Activated T-cell treated with anti-CD3 and anti-CD28 coated beads, Interleukin-2, amount 50 U/mL, for 1 hour (primary cell): ENCODE data around the gene IFNL1.
"Not testable (repeated sequence)": the region's sequence is repeated elsewhere in the genome, so short reads cannot be mapped to it uniquely, and the experiment has no call there.

Source experiments
- DNase-seq: peaks from one replicate; pipeline ENCODE4 v3.0.0-alpha.2; 2020

Gene IFNL1

DNA sequence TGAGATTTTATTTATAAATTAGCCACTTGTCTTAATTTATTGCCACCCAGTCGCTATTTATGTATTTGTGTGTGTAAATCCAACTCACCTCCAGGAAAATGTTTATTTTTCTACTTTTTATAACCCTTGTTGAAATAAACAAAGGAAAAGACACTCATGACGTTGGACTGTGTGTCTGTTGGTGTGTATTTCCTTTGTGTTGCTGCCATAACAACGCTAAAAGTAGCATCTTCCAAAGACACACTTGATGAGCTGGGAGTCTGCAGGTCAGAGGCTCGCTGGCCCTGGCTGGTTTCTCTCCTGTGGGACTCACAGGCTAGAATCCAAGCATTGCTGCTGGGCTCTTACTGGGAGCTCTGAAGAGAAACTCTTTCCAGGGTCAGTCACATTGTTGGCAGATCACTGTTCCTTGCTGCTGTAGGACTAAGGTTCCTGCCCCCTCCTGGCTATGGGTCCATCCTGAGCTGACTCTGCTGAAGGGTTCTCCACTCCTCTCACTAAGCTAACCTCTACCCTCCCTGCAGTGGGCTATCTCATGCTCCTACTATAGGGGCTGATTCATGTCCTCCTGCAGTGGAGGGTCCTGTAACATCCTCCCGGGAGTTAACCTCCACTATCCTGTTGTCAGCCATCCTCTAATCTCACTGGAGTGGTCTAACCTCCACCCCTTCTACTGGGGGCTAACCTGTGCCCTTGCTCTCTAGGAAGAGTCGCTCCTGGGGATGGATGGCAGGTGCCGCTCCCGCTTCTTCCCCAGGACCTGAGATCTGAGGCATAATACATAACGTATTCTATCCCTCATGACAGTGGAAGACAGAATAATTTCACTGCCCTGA, 26.0 kb upstream of the IFNL1 start:
- no peak for DNase-seq

DNA sequence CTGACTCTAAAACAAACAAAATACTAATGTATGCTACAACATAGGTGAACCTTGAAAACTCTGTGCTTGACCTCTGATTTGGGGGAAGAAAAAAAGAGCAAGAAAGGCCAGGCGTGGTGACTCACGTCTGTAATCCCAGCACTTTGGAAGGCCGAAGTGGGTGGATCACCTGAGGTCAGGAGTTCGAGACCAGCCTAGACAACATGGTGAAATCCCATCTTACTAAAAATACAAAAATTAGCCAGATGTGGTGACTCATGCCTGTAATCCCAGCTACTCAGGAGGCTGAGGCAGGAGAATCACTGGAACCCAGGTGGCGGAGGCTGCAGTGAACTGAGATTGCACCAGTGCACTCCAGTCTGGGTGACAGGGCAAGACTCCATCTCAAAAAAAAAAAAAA, 22.3 kb upstream of the IFNL1 start:
- not testable (repeated sequence) for DNase-seq

DNA sequence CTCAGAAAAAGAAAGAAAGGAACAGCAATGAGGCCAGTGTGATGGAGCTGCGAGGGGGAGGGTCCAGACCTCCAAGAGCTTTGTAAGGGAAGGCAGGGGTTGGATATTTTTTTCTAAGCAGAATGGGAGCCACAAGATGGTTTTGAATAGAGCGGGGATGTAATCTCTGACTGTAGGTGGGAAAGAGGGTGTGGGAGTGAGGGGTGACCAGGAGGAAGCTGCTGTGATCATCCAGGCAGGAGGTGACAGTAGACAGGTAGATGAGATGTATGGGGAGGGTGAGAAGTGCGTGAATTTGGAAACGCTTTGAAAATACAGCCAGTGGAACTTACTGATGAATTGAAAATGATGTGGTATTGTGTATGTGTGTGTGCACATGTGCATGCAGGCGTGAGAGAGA, 20.6 kb upstream of the IFNL1 start:
- no peak for DNase-seq

DNA sequence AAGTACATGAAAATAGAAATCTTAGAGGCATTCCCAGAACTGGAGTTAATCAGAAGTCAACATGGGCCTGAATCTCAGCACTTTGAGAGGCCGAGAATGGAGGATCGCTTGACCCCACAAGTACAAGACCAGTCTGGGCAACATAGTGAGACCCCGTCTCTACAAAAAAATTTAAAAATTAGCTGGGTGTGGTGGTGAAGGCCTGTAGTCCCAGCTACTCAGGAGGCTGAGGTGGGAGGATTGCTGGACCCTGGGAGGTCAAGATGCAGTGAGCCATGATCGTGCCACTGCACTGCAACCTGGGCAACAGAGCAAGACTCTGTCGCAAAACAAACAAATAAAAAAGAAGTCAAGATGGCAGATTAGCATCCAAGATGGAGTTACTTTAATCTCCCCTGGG, 19.5 kb upstream of the IFNL1 start:
- no peak for DNase-seq

DNA sequence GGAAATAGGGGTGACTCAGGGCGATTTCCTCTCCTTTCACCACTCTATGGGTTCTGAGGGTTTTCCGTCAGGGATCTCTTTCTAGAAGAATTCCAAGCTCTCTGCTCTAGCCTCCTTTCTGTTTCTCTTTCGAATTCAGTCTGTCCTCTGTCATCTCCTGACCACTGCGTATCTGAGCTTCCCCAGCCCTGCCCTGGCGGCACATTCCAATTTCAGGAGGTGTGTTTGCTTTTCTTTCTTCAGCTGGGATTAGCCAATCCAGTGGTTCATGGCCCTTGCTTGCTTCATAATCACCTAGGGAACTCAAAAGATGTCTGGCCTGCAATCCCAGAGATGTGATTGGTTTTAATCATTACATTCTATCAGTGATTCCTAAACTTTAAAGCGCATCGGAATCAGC, 18.6 kb upstream of the IFNL1 start:
- no peak for DNase-seq

DNA sequence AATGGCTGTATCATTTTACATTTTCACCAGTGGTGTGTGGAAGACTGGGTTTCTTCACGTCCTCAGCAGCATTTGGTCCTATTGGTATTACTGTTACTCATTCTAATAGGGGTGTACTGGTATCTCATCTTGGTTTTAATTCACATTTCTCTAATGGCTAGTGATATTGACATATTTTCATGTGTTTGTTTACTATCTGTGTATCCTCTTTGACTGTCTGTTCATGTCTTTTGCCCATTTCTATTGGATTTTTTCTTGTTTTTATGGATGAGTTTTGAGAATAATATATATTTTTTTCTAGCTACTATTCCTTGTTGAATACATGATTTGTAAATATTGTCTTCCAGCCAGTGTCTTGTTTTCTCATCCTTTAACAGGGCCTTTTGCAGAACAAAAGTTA, 14.2 kb upstream of the IFNL1 start:
- no peak for DNase-seq

DNA sequence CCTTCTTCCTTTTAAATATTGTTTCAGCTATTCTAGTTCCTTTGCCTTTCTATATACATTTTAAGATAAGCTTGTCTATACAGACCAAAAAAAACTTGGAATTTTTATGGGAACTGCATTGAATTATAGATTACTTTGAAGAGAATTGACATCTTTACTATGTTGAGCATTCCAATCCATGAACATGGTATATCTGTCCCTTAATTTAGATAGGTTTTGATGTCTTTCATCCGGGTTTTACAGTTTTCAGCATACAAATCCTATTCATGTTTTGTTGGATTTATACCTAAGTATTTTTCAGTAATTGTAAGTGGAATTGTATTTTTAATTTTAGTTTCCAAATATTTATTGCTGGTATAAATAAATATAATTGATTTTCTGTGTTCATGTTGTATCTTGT, 12.2 kb upstream of the IFNL1 start:
- DNase-seq, result no peak

DNA sequence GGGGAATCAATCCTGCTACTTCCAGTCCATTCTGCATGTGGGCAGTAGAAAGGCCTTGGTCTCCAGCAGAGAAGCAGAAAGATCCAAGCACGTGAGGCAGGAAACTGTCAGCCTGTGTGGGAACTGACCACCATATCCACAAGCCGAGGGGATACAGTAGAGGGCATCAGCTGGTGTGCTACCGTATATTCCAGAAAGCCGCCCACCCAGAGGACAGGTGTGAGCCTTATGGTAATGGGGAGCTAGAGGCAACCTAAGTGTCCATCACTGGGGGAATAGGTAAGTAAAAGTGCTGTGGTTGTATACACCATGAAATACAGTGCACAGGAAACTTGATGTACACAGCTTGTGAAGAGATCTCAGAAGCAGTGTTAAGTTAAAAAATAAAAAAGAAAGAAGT, 2.8 kb upstream of the IFNL1 start:
- no peak for DNase-seq

DNA sequence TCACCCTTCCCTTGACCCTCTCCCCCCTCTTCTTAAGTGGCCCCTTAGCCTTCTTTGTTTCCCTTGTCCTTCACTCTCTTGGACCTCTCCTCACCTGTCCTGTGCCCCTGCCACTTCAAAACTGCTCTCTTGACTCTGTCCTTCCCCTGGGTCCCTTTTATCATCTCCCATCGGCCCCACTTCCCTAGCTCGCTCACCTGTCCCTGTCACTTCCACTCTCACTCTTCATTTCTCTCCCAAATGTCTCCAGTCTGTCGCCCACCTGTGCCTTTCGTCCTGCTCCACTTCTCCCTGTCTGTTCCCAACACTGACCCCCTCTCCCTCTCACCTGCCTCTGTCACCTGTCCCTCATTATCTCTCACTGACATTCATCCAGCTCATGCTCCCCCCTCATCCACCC, 699 bp downstream of the IFNL1 start:
- no peak for DNase-seq

DNA sequence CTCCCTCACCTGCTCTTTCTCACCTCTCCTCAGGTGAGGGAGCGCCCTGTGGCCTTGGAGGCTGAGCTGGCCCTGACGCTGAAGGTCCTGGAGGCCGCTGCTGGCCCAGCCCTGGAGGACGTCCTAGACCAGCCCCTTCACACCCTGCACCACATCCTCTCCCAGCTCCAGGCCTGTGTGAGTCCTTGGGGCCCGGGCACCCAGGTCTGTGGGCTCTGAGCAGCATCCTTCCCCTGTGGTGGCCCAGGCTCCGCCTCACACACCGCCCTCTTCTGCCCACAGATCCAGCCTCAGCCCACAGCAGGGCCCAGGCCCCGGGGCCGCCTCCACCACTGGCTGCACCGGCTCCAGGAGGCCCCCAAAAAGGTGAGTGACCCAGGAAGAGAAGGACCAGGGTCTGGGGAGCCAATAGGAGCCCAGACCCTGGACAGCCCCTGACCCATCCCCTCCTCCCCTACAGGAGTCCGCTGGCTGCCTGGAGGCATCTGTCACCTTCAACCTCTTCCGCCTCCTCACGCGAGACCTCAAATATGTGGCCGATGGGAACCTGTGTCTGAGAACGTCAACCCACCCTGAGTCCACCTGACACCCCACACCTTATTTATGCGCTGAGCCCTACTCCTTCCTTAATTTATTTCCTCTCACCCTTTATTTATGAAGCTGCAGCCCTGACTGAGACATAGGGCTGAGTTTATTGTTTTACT, 1.9 kb downstream of the IFNL1 start:
- DNase-seq, result peak; percentile 58

DNA sequence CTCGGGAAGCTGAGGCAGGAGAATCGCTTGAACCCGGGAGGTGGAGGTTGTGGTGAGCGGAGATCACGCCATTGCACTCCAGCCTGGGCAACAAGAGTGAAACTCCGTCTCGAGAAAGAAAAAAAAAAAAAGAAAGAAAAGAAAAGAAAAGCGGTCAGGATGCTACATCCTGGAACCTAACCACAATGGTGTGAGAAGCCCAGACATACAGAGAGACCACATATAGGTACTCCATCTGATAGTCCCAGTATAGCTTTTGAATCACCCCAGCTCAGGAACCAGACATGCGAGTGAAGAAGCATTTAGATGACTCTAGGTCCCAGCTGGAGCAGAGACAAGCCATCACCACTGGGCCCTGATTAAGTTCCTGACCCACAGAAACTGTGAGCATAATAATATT, 3.2 kb downstream of the IFNL1 start:
- DNase-seq, result no peak

DNA sequence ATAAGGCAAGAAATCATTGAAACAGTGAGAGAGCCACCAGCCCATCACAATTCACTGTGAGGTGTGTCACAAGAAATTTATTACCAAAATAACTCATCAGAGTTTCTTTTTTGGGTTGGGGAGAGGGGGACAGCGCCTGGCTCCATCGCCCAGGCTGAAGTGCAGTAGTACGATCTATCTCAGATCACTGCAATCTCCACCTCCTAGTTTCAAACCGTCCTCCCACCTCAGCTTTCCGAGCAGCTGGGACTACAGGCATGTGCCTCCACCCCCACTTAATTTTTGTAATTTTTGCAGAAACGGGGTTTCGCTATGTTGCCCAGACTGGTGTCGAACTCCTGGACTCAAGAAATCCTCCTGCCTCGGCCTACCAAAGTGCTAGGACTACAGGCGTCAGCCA, 3.6 kb downstream of the IFNL1 start:
- DNase-seq, result no peak

DNA sequence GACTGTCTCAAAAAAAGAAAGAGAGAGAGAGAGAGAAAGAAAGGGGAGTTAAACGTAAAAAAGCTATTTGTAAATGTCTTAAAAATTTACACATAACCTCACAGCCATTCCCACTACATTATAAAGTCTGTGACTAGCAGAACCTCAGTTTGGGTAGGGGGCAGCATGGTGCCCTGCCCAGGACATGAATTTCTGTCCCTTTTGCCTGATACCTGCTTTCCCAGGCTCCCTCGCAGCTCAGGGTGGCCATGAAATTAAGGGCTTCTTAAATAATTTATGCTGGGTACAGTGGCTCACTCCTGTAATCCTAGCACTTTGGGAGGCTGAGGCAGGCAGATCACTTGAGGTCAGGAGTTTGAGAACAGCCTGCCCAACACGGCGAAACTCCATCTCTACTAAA, 4.8 kb downstream of the IFNL1 start:
- DNase-seq, result no peak

DNA sequence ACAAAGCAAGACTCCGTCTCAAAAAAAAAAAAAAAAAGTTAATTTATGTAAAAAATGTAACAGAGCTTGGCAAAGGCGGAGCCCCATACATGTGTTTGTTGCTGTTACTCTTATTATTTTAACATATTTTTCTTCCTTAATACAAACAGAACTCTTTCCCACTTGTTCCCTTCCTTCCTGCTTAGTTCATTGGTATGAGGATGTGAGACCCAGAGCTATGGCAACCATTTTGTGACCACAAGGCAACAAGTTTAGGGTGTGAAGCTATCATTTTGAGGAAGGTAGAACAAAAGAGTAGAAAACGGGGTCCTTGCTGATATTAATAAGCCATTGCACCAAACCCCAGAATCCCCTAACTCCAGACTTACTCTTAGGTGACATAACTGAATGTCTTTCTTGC, 5.4 kb downstream of the IFNL1 start:
- DNase-seq, result no peak

DNA sequence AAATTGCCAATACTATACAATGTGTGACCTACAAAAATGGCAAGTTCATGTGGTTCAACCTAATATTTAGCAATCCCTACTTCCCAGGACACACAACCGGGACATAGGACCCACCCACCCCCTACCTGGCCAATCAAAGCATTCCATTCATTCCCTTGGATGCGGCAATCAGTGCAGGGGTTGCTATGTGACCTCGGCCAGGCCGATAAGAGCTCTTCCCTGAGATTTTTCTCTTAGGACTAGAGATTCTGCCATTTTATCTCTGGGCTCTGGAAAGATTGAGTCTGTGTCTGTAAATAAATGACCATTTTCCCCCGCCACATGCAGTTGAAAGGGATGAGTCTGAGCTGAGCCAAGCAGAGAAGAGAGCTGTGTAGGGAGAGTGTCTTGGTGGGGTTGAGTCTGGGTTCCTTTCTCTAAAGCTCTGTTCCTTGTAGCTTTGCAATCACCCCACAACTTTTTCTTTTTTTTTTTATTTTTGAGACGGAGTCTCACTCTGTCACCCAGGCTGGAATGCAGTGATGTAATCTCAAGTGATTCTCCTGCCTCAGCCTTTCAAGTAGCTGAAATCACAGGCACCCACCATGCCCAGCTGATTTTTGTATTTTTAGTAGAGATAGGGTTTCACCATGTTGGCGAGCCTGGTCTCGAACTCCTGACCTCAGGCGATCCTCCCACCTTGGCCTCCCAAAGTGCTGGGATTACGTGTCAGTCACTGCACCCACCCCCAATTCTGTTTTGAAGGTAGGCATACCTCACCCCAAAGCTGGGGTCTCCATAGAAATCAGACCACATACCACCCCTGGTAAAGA, 7.4 kb downstream of the IFNL1 start:
- DNase-seq, result no peak

DNA sequence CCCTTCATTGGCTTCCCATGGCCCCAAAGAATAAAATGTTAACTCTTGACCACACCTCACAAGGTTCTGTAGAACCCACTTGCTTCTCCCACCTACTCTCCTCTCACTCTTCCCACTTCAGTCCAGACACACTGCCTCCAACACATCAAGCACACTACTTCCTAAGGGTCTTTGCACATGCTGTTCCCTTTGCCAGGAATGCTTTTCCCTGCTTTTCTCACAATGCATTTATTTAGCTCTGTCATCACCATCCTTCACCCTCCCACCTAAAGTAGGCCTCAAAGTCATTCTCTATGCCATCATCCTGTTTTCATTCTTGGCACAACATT, 7.9 kb downstream of the IFNL1 start:
- DNase-seq, result no peak

DNA sequence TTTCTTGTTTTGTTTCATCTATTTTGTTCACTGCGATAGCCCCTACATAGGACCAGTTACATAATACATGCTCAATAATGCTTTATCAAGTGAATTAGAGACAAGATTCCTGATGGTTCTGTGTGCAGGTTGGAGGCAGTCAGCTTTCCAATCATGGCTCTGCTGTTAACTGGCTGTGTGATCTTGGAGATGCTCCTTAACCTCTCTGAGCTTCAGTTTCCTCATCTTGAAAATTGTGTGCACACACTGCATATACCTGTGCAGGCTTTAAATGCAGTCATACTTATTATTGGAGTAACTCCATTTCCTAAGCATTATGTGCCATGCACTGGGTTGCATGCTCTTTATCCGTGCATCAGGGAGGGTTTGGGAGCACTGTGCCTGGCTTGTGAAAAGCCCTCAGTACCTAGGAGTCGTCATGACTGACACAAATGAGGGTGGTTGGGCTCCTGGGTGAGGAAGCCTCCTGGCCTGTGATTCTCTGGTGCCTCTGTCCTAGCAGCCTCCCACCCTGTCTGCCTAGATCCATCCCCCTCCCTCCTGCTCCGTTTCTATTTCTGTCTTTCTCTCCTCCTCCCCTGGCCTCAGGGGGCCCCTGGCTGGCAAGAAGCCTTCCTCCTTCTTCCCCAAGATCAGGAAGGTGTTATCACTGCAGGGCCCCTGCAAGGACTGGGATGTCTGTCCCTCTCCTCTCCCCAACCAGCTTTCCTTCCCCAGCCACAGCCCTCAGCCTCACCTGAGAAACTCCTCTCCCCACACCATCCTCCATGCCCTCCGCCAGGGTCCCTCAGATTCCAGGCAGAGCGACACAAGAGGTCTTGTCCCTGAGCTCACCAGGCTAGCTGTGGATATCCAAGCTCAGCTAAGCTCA, 8.7 kb downstream of the IFNL1 start:
- DNase-seq, result no peak

DNA sequence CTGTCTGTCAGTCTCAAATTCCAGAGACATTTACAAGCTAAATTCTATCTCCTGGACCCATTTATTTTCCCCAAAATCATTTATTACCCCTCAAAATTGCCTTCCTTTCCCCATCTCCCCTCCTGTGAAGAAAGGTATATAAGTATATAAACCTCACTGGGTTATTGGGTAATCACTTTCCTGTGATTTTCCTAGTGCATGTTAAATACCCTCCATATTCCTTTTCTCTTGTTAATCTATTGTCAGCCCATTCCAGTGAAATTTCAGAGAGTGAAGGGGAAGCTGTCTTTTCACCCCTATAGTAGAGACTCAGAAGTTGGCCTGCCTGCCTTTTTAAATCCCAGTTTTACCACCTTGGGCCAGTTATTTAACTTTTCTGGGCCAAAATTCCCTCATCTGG, 9.9 kb downstream of the IFNL1 start:
- DNase-seq, result no peak

DNA sequence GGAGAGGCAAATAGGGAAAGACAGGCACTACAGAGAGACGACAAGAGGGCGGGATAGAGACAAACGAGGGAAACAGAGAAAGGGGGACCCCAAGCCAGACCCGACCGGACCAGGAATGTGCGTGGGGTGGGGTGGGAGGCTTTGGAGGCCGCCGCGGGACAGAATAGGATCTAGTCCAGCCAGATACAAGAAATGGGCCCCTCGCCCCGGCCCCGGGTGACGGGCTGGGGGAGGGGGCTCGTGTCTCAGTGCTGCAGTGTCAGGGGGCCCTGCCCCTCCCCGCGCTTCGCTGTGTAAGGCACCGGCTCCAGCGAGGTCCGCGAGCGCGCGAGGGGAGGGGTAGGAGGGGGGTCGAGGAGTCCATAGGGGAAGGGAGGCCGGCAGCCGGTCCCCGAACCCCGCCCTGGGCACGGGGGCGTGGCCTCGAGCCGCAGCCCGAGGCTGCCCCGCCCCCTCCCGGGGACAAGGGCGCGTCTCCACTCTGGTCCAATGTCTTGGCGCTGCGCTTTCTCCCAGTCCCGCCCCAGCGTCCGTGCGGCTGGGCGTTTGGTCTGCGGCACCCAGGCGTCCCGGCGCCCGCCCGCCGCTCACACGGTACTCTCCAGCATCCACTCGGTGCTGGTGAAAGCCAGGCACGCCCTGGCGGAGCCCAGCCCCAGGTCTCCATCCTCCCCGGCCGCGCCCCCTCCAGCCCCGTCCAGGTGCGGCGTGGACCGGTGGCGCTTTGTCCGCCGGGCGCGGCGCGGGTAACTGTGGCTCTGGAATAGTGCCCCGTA, 11.0 kb downstream of the IFNL1 start:
- DNase-seq, result no peak

DNA sequence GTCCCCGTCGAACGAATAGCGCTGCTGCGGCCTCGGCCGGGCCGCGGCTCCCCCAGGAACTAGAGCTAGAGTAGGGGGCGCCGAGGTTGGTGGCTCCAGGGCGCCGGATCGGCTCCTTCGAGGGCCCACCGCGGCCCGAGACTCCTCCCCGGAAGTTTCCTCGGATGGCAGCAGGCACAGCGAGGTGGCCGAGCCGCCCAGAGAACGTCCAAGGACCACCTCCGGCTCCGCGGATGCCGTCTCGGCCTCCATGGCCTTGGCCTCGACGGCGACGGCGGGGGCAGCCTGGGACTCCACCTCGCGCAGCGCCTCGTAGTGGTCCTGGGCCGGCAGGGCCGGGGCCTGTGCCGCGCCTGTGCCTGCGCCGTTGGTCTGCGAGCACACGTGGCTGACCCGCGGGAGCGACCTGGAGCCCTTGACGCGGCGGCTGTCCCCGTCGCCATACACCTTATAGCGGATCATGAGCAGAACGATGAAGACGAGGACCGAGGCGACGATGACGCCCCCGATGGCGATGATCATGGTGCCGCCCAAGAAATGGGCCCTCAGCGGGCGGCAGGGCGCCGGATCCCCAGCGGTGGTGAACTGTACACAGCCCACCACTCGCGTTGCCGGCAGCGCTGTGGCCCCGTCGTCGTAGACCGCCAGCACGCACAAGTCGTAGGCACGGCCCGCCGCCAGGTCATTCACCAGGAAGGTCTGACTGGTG, 11.8 kb downstream of the IFNL1 start:
- no peak for DNase-seq

DNA sequence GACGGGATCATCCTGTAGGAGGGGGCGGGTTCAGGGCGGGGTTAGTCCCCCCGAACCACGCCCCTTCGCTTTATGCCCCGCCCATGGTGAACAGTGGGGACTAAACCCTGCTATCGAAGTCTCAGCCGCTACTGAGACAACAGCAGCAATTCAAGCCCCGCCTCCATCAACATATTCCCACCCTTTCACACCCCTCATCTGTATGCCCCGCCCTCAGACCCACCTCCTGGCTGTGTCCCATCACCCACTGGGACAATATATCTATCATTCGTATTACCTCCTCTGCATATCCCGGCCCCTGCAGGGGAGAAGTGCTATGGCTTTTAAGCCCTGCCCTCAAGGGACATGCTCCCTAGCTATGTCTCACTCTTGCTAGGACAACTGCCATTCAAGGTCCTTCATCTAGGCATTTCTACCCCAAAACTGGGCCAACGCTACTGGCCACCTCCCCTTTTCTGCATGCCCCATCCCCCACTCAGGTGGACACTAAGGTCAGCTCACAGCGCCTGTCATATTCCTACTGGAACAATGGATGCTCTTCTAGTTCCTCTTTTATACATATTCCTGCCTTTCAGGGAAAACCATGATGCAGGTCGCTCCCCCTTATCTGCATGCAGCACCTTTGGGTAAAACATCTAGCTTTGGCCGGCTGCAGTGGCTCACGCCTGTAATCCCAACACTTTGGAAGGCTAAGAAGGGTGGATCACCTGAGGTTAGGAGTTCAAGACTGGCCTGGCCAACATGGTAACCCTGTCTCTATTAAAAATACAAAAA, 12.5 kb downstream of the IFNL1 start:
- no peak for DNase-seq
